Measurements from ENCODE around the gene PLCD3. TPM values are rescaled to one million over a fixed set of nuclear protein-coding genes. Genes with fewer than 3 reads are reported as not detected.

PLCD3 gene
- total and polyA plus RNA-seq, 2 of the 13 experiments (the other 11 are each of a cell fraction or from before 2014, with no cell fraction given), result 11.3 to 39.1 TPM

DNA sequence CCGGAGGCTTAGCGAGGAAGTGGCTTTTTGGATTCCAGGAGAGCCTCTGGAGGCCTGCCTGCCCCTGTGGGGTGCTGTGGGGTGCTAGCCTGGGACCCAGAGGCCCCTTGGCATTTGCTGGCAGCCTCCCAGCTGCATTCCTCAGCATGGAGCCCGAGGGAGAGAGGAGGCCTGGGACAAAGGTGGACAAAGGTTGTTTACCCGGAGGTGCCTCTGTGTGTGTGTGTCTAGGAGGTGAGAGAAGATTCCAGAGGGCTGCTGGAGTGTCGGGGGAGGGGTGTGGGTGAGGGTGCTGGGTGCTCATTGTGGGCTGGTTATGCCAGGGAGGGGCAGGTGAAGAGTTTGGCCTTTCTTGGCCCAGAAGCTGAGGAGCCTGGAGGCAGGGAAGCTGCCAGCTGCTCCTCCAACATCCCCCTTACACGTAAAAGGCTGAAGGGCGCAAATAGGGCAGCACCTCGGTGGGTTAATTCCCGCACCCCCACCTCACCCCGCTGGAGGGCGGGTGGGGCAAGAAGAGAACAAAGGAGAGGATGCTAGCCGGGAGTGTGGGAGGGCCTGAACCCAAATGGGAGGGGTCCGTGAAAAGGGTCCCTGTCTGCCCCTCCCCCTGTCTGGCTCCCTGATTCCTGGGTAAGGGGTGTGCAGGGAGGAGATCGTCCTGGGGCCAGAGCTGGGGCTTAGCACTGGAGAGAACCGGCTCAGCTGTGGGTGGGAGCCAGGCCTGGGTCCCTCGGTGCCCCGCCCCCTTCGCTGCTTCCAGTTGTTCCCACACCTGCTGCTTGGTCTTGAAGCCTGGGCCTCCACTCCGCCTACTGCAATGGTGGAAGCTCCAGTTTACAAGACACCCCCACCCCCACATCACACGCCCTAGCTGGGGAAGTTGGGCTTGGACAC is 39.3 kb upstream of the PLCD3 start (continued):
- TF ChIP-seq, protein P1, sequence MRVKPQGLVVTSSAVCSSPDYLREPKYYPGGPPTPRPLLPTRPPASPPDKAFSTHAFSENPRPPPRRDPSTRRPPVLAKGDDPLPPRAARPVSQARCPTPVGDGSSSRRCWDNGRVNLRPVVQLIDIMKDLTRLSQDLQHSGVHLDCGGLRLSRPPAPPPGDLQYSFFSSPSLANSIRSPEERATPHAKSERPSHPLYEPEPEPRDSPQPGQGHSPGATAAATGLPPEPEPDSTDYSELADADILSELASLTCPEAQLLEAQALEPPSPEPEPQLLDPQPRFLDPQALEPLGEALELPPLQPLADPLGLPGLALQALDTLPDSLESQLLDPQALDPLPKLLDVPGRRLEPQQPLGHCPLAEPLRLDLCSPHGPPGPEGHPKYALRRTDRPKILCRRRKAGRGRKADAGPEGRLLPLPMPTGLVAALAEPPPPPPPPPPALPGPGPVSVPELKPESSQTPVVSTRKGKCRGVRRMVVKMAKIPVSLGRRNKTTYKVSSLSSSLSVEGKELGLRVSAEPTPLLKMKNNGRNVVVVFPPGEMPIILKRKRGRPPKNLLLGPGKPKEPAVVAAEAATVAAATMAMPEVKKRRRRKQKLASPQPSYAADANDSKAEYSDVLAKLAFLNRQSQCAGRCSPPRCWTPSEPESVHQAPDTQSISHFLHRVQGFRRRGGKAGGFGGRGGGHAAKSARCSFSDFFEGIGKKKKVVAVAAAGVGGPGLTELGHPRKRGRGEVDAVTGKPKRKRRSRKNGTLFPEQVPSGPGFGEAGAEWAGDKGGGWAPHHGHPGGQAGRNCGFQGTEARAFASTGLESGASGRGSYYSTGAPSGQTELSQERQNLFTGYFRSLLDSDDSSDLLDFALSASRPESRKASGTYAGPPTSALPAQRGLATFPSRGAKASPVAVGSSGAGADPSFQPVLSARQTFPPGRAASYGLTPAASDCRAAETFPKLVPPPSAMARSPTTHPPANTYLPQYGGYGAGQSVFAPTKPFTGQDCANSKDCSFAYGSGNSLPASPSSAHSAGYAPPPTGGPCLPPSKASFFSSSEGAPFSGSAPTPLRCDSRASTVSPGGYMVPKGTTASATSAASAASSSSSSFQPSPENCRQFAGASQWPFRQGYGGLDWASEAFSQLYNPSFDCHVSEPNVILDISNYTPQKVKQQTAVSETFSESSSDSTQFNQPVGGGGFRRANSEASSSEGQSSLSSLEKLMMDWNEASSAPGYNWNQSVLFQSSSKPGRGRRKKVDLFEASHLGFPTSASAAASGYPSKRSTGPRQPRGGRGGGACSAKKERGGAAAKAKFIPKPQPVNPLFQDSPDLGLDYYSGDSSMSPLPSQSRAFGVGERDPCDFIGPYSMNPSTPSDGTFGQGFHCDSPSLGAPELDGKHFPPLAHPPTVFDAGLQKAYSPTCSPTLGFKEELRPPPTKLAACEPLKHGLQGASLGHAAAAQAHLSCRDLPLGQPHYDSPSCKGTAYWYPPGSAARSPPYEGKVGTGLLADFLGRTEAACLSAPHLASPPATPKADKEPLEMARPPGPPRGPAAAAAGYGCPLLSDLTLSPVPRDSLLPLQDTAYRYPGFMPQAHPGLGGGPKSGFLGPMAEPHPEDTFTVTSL (CRISPR knock-in tag; IDR thresholded peaks at IDR 0.05; ENCODE audit: borderline replicate concordance), result peak; percentile 86; the same call in 1 of the 2 replicates
- TF ChIP-seq, protein P2, sequence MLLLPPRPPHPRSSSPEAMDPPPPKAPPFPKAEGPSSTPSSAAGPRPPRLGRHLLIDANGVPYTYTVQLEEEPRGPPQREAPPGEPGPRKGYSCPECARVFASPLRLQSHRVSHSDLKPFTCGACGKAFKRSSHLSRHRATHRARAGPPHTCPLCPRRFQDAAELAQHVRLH (CRISPR knock-in tag; IDR thresholded peaks at IDR 0.05; ENCODE audit: borderline replicate concordance, low read depth), result peak; percentile 92
- TF ChIP-seq CC2D1A (CRISPR knock-in tag; IDR thresholded peaks at IDR 0.05), result 0 out of 2 replicates have a peak, but pooled peaks have one; percentile 21
- TF ChIP-seq, protein P3, sequence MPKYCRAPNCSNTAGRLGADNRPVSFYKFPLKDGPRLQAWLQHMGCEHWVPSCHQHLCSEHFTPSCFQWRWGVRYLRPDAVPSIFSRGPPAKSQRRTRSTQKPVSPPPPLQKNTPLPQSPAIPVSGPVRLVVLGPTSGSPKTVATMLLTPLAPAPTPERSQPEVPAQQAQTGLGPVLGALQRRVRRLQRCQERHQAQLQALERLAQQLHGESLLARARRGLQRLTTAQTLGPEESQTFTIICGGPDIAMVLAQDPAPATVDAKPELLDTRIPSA (CRISPR knock-in tag; IDR thresholded peaks at IDR 0.05; ENCODE audit: borderline replicate concordance), result no peak; the same call in 1 of the 2 replicates
- TF ChIP-seq ZNF17 (CRISPR knock-in tag; IDR thresholded peaks at IDR 0.05), result no peak
- peak; percentile 84; the same call in 1 of the 2 replicates for TF ChIP-seq ZNF564 (CRISPR knock-in tag; IDR thresholded peaks at IDR 0.05)
- peak; percentile 84 for TF ChIP-seq RARA (CRISPR knock-in tag; IDR thresholded peaks at IDR 0.05)
- peak; percentile 76; the same call in 1 of the 2 replicates for TF ChIP-seq ZNF761 (CRISPR knock-in tag; conservative IDR thresholded peaks at IDR 0.05)
- TF ChIP-seq ZSCAN22 (CRISPR knock-in tag; IDR thresholded peaks at IDR 0.05), result no peak
- TF ChIP-seq IKZF4 (CRISPR knock-in tag; IDR thresholded peaks at IDR 0.05; ENCODE audit: borderline replicate concordance, low read depth, not compliant biosample characterization), result no peak
- TF ChIP-seq, protein P4, sequence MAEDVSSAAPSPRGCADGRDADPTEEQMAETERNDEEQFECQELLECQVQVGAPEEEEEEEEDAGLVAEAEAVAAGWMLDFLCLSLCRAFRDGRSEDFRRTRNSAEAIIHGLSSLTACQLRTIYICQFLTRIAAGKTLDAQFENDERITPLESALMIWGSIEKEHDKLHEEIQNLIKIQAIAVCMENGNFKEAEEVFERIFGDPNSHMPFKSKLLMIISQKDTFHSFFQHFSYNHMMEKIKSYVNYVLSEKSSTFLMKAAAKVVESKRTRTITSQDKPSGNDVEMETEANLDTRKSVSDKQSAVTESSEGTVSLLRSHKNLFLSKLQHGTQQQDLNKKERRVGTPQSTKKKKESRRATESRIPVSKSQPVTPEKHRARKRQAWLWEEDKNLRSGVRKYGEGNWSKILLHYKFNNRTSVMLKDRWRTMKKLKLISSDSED (CRISPR knock-in tag; IDR thresholded peaks at IDR 0.05), result peak; percentile 12; the same call in 1 of the 2 replicates
- peak; percentile 73; the same call in 1 of the 2 replicates for TF ChIP-seq NAIF1 (CRISPR knock-in tag; IDR thresholded peaks at IDR 0.05; ENCODE audit: borderline replicate concordance)
- TF ChIP-seq ZBTB7A (CRISPR knock-in tag; IDR thresholded peaks at IDR 0.05), result no peak
- TF ChIP-seq HHEX (CRISPR knock-in tag; IDR thresholded peaks at IDR 0.05), result no peak
- TF ChIP-seq ISL2 (CRISPR knock-in tag; IDR thresholded peaks at IDR 0.05), result 0 out of 2 replicates have a peak, but pooled peaks have one; percentile 51
- no peak for TF ChIP-seq TAF15 (IDR thresholded peaks at IDR 0.05; ENCODE audit: low read depth, low read length, poor library complexity, severe bottlenecking)
